HG02938 (cell line): ENCODE results near the gene MAP3K19.

ENCODE experiments used
- ATAC-seq: cut with Tn5 transposase; IDR thresholded peaks from one replicate; pipeline ENCODE4 v1.9.1; 2021; ENCODE audit warnings: mild to moderate bottlenecking, moderate library complexity; ENCODE audit not compliant: unreplicated experiment

MAP3K19 gene

DNA sequence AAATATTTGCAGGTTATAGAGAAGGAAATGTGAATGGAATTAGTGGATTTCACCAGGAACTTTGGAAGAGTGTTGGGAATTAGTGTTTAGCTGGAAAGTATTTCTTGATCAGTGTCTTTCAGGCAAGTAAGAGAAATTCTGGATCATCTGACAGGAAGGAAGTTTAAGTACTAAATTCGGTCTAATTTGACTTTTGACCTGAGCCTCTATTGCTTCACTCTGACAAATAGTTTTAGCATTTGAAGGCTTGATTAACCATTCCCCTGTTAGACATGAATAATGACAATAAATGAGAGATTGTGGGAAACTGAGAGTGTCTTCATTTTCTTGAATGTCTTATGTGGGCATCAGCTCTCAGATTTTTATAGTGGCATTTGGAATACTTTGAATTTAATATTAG lies 112.6 kb downstream of the MAP3K19 start:
- ATAC-seq: no peak

- ATAC-seq: no peak
Observed at GRCh38 chr2:134934150-134934549, 113.1 kb downstream of the MAP3K19 start.

- ATAC-seq: no peak
Observed at GRCh38 chr2:134933732-134934131, 113.5 kb downstream of the MAP3K19 start.

GRCh38 chr2:134932864-134933526 lies 114.3 kb downstream of the MAP3K19 start:
- ATAC-seq: no peak

- ATAC-seq: no peak
Observed at GRCh38 chr2:134927195-134927594, 120.1 kb downstream of the MAP3K19 start.

- ATAC-seq: no peak
Observed at GRCh38 chr2:134926231-134926931, 120.9 kb downstream of the MAP3K19 start.

- ATAC-seq: no peak
Observed at GRCh38 chr2:134924912-134925311, 122.3 kb downstream of the MAP3K19 start.

GRCh38 chr2:134919341-134920210 lies 127.7 kb downstream of the MAP3K19 start:
- no peak for ATAC-seq

- peak; percentile 76 for ATAC-seq
Observed at GRCh38 chr2:134918526-134919340, 128.5 kb downstream of the MAP3K19 start, which contains the start of gene CCNT2. Gene CCNT2, plus strand, starts transcription at chr2:134918822. Its CDS starts 33 bp downstream, at chr2:134918855.

DNA sequence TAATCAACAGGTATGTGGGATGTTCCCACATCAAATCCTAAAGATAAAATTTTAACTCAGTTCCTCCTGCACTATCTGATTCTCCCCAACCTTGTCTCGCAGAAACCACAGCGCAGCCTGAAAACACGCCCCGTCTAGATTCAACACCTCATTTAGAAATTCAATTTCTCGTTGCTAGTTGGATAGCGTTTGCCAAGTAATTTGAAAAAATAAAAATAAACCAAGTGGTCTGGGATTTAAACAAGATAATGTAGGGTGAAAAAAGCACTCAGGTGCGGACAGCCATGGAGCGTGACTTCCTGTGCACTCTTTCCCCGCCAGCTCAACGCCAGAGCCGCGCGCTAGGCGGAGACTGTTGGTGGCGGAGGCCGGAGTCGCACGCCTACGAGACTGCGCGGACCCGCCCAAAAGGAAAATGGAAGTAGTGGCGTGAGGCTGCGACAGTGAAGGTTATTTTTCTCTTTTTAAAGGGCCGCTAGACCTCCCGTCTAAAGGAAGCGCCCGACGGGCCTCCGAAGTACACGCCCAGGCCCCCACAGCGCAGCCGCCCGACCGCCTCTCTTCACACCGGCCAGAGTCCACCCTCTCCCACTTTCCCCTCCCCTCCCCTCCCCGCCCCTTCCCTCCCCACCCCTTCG lies 129.2 kb downstream of the MAP3K19 start:
- ATAC-seq: peak; percentile 71

- ATAC-seq: peak; percentile 2
Observed at GRCh38 chr2:134917360-134917865, 129.8 kb downstream of the MAP3K19 start.
